GM21825 (cell line): Measurements from ENCODE around the gene TBC1D24.

ENCODE experiments used
- ATAC-seq: cut with Tn5 transposase; IDR thresholded peaks from one replicate; pipeline ENCODE4 v1.9.1; 2021; ENCODE audit warnings: mild to moderate bottlenecking, moderate library complexity; ENCODE audit not compliant: unreplicated experiment

TBC1D24 gene

DNA sequence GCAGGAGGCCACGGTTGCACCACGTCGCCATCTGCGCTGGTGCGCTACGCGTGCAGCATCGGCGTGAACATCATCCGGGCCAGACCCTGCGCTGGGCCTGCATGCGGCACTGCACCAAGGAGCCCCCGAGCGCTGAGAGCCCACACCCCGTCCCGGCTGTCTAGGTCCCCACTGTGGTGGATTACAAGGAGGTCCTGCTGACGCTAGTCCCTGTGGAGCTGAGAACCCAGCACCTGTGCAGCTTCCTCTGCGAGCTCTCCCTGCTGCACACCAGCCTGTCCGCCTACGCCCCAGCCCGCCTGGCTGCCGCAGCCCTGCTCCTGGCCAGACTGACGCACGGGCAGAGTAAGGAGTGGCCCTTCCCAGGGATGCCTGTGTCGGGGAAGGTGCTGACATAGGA is 25.8 kb upstream of the TBC1D24 start:
- ATAC-seq = no peak

- no peak for ATAC-seq
These were observed 24.4 kb upstream of the TBC1D24 start for GRCh38 chr16:2450535-2450934.

GRCh38 chr16:2450975-2451381 is 23.9 kb upstream of the TBC1D24 start:
- ATAC-seq = no peak

DNA sequence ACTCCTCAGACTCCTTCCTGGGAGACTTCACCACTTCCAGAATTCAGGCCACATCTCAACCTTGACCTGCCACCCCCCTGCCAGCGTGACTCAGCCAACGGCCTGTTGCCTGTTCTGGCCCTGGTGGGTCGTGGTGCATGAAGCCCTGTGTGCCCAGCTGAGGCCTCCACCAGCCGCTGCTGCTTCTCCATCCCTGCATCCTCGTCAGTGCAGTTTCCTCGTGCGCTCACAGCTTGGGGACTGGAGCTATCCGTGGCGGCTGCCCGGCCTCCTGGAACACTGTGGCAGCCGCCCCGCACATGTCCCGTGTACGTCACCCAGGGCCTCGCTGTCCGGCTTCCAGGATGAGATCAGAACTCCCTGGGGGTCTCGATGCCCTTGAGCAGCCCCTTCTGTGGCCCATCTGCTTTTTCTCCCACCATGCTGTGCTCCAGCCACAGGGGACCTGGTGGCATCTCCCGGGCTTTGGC is 23.0 kb upstream of the TBC1D24 start:
- ATAC-seq = no peak

DNA sequence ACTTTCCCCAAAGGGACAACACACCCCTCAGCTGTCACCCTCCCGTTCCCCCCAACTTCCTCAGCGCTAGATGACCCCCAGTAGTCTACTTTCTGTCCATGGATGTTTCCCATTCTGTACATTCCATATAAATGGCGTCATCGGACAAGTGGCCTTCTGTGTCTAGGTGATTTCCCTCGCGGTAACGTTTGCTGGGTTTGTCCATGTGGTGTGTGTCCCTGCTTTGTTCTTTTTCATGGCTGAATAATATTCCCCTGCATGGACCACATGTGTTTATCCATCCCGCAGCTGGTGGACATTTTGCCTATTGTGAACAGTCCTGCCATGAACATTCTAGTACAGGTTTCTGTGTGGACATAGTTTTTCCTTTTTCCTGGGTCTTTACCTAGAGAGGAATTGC is 22.3 kb upstream of the TBC1D24 start:
- no peak for ATAC-seq

- no peak for ATAC-seq
These were observed 19.7 kb upstream of the TBC1D24 start for GRCh38 chr16:2455081-2455845.

DNA sequence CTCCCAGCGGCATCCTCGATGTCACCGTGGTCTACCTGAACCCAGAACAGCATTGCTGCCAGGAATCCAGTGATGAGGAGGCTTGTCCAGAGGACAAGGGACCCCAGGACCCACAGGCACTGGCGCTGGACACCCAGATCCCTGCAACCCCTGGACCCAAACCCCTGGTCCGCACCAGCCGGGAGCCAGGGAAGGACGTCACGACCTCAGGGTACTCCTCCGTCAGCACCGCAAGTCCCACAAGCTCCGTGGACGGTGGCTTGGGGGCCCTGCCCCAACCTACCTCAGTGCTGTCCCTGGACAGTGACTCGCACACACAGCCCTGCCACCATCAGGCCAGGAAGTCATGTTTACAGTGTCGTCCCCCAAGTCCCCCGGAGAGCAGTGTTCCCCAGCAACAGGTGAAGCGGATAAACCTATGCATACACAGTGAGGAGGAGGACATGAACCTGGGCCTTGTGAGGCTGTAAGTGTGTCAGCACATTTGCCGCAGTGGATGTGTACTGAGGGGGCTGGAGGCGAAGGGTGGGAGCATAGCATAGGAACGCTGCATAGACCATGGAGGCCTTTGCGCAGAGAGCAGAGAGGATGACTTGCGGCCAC is 18.3 kb upstream of the TBC1D24 start:
- ATAC-seq = no peak

DNA sequence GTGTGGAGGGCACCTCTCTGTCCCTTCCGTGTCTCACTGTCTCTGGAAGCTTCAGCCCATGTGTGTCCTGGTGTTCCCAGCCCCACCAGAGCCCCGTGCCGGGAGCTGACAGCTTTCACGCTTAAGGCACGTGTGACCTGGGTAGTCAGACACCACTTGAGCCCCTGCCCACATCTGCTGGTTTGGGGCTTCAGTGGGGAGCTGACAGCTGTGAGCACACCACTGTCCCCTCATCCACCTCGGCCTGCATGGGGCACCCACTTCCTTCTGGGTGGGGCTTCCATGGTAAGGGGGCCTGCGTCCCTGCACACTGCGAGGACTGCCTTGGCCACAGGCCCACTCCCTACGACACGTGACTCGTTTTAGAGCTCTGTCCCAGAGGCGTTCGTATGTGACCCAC is 17.7 kb upstream of the TBC1D24 start:
- no peak for ATAC-seq

- no peak for ATAC-seq
These were observed 17.0 kb upstream of the TBC1D24 start for GRCh38 chr16:2457946-2458345.

DNA sequence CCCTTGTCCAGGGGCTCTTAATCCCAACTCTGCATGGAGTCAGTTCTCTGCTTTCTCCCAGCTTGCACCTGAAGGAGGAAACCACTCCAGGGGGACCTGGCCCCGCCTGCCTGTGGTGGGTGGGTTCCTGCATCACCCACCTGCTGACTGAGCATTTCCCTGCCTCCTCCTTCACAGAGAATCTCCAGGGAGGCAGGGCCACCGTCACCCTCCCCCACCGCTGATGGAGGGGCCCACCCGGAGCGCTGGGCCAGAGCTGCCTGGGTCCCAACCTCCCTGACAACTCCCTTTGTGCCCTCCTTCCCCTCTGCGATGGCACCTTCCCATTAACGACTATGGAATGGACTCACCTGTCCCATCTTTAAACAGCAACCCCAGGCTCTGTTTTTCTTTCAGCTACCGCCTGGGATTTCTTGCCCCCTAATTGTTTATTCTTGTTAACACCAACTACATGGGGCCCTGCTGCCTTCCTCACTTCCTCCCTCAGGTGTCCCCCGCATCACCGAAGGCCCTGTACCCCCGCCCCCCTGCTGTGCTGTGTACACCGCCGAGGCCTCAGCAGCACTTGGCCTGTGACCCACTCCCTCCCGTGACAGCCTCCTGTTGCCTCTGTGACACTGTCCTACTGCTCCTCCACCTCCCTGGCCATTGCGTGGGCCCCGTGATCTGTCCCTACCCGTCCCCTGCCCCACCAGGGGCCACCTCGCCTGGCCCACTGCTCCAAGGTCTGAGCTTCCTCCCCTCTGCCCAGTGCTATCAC is 15.9 kb upstream of the TBC1D24 start:
- ATAC-seq = no peak

- peak; percentile 84 for ATAC-seq
These were observed 15.1 kb upstream of the TBC1D24 start, which contains the start of gene TEDC2 for GRCh38 chr16:2459647-2460390. TSS of gene TEDC2 (plus strand) at chr16:2460109. CDS start at chr16:2460145, 36 bp downstream.

- peak; percentile 6 for ATAC-seq
These were observed 14.6 kb upstream of the TBC1D24 start for GRCh38 chr16:2460391-2460713.

- no peak for ATAC-seq
These were observed 14.0 kb upstream of the TBC1D24 start for GRCh38 chr16:2460916-2461315.

- no peak for ATAC-seq
These were observed 12.7 kb upstream of the TBC1D24 start for GRCh38 chr16:2462031-2462866.

GRCh38 chr16:2464333-2464732 is 10.6 kb upstream of the TBC1D24 start:
- ATAC-seq = no peak

GRCh38 chr16:2465653-2466415 is 9.1 kb upstream of the TBC1D24 start:
- no peak for ATAC-seq

DNA sequence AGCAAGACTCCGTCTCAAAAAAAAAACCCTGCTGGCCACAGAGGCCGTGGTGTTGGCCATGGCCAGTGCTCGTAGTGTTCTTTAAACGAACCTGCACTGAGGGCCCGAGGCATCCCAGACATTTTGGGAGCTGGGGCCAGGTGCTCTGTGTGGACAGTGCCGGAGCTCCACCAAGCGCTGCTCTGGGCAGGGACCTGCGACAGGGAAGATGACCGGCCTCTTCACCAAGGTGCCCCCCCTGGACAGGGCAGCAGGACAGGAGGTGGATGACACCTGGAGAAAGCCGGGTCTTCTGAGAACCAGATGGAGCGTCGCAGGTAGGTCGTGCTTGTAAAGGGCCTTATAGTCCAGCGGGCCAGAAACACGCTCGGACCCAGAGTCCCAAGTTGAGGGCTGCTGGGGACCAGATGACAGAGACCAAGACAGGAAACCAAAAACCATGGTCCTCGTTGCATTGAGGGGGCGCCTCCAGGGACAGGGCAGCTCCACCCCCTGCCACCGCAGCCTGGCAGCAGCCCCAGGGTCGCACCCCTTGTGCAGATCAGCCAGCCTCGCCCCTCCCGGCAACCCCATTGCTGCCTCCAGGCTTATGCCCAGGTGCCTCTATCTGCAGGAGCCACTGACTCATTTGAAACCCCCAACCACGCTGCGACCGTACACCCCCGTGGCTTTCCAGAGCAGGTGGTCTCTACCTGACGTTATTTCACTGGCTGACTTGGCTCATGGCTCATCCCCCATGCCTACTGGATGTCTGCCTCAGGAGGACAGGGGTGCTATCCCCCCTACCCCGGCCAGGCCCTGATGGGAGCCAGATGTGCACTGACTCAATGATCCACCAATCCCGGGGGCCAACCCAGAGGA is 8.0 kb upstream of the TBC1D24 start:
- no peak for ATAC-seq

DNA sequence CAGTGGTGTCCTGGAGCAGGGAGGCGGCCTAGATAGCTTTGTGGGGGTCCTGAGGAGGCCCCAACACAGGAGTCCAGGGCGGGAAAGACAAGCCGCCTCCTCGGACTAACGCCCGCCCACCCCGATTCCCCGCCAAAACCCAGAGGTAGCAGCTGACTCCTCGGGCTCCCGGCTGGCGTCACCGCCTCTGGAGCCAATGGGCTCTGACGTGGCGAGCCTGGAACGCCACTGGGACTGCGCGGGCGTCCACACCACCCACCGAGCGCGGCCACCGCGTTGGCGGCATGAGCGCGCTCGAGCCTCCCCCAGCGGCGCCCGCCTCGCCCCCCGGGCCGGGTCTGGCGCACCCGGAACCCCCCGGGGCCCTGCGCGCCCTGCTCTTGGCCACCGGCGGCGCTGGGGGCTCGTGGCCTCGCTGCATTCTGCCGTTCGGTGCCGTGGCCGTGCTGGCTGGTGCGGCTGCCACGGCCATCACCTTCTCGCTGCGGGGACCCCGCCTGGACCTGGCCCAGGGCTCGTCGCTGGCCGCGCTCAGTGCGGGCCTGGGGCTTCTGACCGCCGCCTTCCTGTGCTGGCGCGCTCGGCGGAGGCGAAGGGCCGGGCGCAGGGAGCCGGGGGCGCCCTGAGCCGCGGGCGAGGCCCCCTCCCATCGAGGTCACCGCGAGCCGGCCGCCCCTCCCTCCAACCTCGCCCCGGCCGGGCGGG is 7.2 kb upstream of the TBC1D24 start:
- ATAC-seq = no peak
